ENCODE results near the gene APRT. TPM values are rescaled to one million over a fixed set of nuclear protein-coding genes. Genes with fewer than 3 reads are reported as not detected.

The APRT gene
- total and polyA plus RNA-seq, 2 of the 8 experiments (the other 6 are each of a cell fraction or from before 2014, with no cell fraction given): 221 to 267 TPM

DNA sequence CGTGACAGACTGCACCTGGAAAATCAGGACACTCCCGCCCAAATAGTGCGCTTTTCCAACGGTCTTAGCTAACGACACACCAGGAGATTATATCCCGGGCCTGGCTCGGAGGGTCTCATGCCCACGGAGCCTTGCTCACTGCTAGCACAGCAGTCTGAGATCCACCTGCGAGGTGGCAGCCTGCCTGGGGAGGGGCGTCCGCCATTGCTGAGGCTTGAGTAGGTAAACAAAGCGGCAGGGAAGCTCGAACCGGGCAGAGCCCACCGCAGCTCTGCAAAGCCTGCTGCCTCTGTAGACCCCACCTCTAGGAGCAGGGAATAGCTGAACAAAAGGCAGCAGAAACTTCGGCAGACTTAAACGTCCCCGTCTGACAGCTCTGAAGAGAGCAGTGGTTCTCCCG, 39.9 kb upstream of the APRT start (continued):
- TF ChIP-seq CHD7 (IDR thresholded peaks at IDR 0.05; ENCODE audit: insufficient replicate concordance, low read length) (no peak), RAD21 (IDR thresholded peaks at IDR 0.05 in 1 of 2, conservative IDR thresholded peaks at IDR 0.05 in 1 of 2; ENCODE audit: low read depth in 2 of 2, low read length in 2 of 2) (no peak), SP4 (IDR thresholded peaks at IDR 0.05; ENCODE audit: low read length) (no peak), KDM1A (IDR thresholded peaks at IDR 0.05; ENCODE audit: borderline replicate concordance, low read length) (no peak), ZNF274 (IDR thresholded peaks at IDR 0.05; ENCODE audit: borderline replicate concordance, extremely low read depth, low read length) (no peak), HDAC2 (IDR thresholded peaks at IDR 0.05; ENCODE audit: borderline replicate concordance in 1 of 2, low read depth in 2 of 2, low read length in 2 of 2) (no peak), RFX5 (IDR thresholded peaks at IDR 0.05; ENCODE audit: borderline replicate concordance, low read depth, low read length) (no peak), RXRA (IDR thresholded peaks at IDR 0.05; ENCODE audit: insufficient read depth, low read depth, low read length) (no peak), FOSL1 (IDR thresholded peaks at IDR 0.05; ENCODE audit: insufficient read depth, low read depth, low read length) (no peak)
- TF ChIP-seq, protein P1, sequence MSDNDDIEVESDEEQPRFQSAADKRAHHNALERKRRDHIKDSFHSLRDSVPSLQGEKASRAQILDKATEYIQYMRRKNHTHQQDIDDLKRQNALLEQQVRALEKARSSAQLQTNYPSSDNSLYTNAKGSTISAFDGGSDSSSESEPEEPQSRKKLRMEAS (IDR thresholded peaks at IDR 0.05): no peak

Data from H1 (cell line).